Measurements from ENCODE around the gene POLN.
"Not testable (repeated sequence)": the region's sequence is repeated elsewhere in the genome, so short reads cannot be mapped to it uniquely, and the experiment has no call there.

Gene POLN

GRCh38 chr4:2275546-2276251 lies 33.8 kb upstream of the POLN start:
- DNase-seq (ENCODE audit: low read depth in 2 of 2), result no peak

DNA sequence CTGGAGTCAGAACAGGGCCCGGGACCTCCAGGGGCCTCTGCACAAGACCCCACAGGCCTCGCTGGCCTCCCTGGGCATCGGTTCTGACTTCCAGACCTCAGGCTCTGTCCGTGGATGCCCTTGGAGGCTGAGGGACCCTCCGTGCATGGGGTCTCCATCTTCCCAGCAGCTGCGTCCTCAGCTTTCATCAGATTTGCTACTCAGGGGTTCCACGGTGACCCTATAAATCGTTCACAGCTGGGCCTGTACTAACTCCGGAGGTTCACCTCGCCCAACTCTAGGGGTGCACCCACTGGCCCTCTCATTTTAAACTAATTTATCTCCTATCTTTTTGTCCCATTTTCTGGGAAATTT lies 33.1 kb upstream of the POLN start:
- DNase-seq (ENCODE audit: low read depth in 2 of 2), result not testable (repeated sequence)

- no peak for DNase-seq (ENCODE audit: low read depth in 2 of 2)
Measured at GRCh38 chr4:2274320-2275043, 32.6 kb upstream of the POLN start.

GRCh38 chr4:2273657-2274319 lies 31.9 kb upstream of the POLN start:
- DNase-seq (ENCODE audit: low read depth in 2 of 2), result no peak

DNA sequence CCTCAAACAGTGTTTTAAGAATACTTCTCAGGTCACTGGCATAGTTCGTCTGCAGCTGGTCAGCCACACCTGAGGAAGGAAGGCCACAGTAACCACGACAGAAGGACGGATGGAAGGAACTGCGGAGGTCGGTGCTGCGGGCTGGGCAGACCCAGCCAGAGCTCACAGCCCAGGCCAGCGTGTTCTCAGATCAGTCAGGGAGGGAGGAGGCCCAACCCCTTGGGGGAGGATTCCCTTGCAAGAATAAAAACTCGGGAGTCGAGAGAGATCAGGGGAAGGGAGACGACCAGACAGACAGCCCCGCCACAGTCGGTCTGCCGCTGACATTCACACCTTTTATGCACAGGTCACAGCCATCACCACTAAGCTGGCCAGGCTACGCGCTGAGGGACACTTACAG lies 31.3 kb upstream of the POLN start:
- DNase-seq (ENCODE audit: low read depth in 2 of 2), result no peak

DNA sequence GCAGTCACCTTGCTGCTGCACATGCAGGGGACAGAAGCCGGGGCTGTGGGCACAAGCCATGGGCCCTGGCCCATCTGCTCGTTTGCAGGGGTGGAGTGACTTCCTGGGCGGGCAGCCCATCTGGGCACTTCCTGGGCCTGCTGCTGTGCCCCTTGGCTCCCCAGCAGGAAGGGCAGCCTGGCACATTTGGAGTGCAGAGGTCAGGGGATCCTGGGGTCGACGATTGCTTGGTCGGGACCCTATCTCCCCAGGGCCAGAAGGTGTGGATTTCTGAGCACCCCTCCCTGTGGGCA lies 30.9 kb upstream of the POLN start:
- no peak for DNase-seq (ENCODE audit: low read depth in 2 of 2)

DNA sequence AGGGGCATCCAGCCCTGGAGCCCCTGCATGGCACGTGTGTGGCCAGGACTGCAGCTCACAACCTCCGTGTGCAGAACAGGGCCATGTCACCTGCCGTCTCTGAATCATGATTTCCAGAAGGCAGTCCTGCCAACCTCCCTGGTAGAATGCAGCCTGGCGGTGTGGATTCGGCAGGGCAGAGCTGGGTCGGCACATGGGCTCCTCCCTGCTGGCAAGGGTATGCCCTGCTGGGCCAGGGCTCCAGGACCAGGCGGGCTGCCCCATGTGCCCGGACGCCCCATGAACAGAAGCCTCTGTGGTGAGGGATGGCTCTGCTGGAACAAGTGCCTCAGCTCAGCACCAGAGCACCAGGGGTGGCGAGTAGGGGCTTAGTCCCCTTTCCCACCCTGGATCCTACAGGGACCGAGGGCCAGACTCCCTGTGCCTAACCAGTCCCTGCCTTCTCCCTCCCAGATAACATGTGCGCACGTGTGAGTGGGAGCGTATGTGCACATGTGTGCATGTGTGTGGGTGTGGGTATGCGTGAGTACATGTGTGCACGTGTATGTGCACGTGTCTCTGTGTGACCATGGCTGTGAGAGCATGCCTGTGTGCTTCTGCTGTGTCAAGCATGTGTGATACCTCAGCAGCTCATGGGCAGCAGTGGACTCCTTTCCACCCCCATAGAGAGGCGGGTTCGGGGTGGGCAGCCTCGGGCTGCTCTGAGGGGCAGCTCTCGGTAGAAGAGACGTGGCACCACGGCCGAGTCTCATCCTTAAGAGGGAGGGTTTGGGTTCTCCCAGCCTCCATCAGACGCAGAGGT lies 30.3 kb upstream of the POLN start:
- DNase-seq (ENCODE audit: low read depth in 2 of 2), result no peak

GRCh38 chr4:2271279-2272025 lies 29.5 kb upstream of the POLN start:
- no peak for DNase-seq (ENCODE audit: low read depth in 2 of 2)

DNA sequence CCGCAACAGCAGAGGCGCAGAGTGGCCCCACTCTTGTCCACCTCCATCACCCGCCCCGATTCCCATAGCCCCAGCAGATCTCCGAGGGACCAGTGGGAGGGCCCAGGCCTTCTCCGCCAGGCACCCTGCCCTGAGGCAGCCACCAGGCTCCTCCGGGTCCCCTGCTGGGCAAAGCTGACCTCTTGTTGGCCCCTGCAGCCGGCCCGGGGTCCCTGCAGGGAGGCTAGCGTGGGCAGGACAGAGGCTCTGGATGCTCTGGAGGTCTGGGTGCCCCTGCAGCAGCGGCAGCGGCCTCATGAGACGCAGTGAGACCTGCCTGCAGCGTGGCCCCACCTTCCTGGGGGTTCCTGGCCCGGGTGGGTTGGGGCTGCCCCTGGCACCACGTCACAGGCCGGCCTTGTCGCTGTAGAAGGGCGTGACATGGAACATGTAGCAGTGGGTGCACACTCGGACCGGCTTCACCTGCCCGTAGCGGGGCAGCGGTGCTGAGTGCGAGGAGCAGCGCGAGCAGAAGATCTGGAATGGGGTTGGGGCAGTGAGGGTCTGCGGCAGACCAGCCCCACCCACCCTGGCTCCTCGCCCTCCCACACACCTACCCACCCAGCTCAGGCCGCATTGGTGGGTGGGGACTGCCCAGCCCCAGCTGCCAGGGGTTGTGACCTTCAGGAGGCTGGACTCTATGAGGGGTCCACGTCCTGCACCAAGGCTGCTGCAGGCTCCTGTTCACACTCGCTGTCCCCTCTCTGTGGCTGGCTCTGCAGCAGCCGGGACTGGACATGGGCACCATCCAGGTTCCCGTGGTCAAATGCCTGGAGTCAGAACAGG lies 28.6 kb upstream of the POLN start:
- no peak for DNase-seq (ENCODE audit: low read depth in 2 of 2)

GRCh38 chr4:2269618-2270163 lies 27.8 kb upstream of the POLN start:
- DNase-seq (ENCODE audit: low read depth in 2 of 2), result no peak

- no peak for DNase-seq (ENCODE audit: low read depth in 2 of 2)
Measured at GRCh38 chr4:2269206-2269531, 27.2 kb upstream of the POLN start.

GRCh38 chr4:2268357-2269205 lies 26.7 kb upstream of the POLN start:
- DNase-seq (ENCODE audit: low read depth in 2 of 2), result no peak

DNA sequence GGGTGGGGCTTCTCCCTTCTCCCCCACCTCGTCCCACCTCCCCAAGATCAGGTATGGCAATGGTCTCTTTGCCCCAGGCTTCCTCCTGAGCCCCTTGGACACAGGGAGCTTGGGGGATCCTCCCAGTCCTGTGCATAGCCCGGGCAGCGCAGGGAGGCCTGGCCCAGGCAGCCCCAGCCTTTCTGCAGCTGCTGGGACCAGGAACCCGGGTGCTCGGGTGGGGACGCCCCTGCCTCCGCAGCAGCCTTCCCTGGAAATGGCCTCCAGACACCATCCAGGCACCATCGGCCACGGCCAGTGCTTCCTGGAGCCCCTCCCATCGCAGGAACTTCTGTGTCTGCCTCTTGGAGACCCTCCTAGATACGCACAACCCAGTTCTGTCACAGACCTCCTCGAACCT lies 25.9 kb upstream of the POLN start:
- DNase-seq (ENCODE audit: low read depth in 2 of 2), result no peak

GRCh38 chr4:2267320-2267811 lies 25.4 kb upstream of the POLN start:
- DNase-seq (ENCODE audit: low read depth in 2 of 2), result no peak

GRCh38 chr4:2266821-2267220 lies 24.9 kb upstream of the POLN start:
- DNase-seq (ENCODE audit: low read depth in 2 of 2), result no peak

DNA sequence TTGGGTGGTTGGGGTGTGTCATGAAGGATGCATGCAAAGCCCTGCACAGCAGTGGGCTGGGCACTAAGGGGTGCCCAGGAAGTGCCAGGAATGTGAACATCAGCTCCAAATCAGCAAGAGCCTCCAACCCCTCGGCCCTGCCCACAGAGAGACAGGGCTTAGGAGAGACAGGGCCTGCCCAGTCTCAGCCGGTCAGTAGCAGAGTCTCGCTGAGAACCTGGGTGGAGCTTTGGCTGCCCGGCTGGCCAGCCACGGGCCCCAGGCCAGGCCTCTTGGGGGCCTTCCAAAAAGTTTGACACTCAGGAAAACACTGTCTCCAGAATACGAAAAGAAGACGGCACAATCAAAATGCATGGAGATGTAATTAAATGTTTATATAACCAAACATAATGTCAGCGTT lies 24.3 kb upstream of the POLN start:
- no peak for DNase-seq (ENCODE audit: low read depth in 2 of 2)

DNA sequence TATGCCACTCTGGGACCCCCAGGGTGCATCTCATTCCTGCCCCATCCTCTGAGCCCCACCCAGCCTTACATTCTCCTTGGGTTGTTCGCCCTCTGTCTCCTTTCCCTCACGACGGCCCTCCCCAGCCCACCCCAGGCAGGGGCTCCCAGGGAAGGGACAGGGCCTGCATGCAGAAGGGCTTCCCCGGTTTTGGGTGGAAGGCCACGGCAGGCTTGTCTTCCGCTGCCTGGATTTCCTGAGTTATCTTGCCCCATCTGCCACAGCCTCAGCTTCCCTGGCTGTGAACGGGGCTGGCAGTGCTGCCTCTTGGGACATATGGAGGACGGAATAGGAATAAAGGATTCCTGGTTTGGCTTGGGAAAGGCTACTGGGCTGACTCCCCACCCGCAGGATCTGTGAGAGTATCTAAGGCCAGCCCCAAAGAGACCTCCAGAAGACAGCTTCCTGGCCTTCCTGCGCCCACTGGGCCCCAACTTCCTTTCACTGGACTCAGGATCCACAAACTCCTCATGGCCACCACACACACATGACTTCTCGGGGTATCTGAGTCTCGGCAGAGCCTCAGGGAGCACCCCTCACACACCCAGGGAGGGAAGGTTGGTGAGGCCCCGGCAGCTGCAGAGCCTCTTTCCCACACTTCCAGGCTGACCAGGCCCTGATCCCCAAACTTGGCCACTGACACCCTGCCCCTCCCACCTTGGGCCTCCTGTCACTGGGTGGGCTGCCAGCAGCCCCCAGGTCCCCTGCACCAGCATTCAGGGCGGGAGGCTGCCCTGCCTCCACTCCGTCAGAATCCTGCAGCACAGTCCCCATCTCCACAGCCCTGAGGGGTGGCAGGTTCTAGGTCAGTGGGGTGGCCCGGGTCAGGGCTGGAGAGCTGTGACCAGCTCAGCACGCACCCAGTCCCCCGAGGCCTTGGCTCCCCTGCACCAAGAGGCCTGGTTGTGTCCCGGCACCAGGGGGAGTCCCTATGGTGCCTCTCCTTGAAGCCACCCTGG lies 23.5 kb upstream of the POLN start:
- DNase-seq (ENCODE audit: low read depth in 2 of 2), result no peak

DNA sequence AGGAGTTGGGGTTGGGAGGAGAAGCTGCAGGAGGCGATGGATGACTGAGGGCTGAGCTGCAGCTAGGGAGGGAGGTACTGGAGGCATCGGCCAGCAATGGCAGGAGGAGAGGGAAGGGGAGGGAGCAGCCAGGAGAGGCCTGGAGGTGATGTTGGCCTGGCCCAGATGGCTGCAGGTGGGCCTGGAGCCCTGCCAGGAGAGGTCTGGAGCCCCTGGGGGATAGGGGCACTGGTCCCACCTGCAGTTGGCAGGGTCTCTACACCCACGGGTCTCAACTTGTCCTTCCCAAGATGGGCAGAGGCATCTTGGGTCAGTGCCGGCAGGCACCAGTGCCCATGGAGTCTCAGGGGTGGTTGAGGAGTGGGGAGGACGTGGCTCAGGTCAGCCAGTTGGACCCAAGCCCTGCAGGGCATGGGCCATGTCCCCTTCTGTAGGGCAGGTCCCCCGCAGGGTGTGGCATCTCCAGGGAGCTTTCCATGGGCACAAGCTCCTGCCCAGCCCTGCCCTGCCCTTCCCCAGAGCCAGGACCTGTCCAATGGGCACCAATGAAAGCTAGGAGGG lies 22.6 kb upstream of the POLN start:
- DNase-seq (ENCODE audit: low read depth in 2 of 2), result no peak
